Astrocyte (in vitro differentiated cells and primary cell): ENCODE measurements around the gene ARF1. TPM values are rescaled to one million over a fixed set of nuclear protein-coding genes. Genes with fewer than 3 reads are reported as not detected.

Experiments used
- DNase-seq: peaks from one replicate; pipeline ENCODE4 v3.0.0-alpha.2; 2010; ENCODE audit warnings: low read depth
- FAIRE-seq: peaks from 2 replicates; lab custom pipeline; 2011; peaks lifted over from hg19 to GRCh38; lab: Jason Lieb, UNC
- H2AFZ ChIP-seq: 2 replicates; pipeline ENCODE4 v1.6.0; 2012; ENCODE audit warnings: low read depth, low read length, inconsistent platforms
- H3K27ac ChIP-seq: 2 replicates; pipeline ENCODE4 v1.5.1; 2011; ENCODE audit warnings: low read depth, low read length, inconsistent platforms
- H3K27me3 ChIP-seq: 2 replicates; pipeline ENCODE4 v1.6.0; 2011; ENCODE audit warnings: low read length, inconsistent platforms; ENCODE audit not compliant: insufficient read depth
- H3K36me3 ChIP-seq: 2 replicates; pipeline ENCODE4 v1.5.1; 2011; ENCODE audit warnings: low read length, inconsistent platforms; ENCODE audit not compliant: insufficient read depth
- H3K4me1 ChIP-seq: 2 replicates; pipeline ENCODE4 v1.5.1; 2011; ENCODE audit warnings: low read length, inconsistent platforms; ENCODE audit not compliant: insufficient read depth
- H3K4me2 ChIP-seq: 2 replicates; pipeline ENCODE4 v1.6.0; 2012; ENCODE audit warnings: low read length, inconsistent platforms
- H3K4me3 ChIP-seq: 2 replicates; pipeline ENCODE4 v1.5.1; 2011; ENCODE audit warnings: low read depth, mild to moderate bottlenecking, low read length, inconsistent platforms; ENCODE audit not compliant: insufficient read depth
- H3K79me2 ChIP-seq: 2 replicates; pipeline ENCODE4 v1.6.0; 2012; ENCODE audit warnings: mild to moderate bottlenecking, low read length, inconsistent platforms; ENCODE audit not compliant: insufficient read depth
- H3K9ac ChIP-seq: 2 replicates; pipeline ENCODE4 v1.6.0; 2012; ENCODE audit warnings: mild to moderate bottlenecking, low read length, inconsistent platforms
- H3K9me3 ChIP-seq: 2 replicates; pipeline ENCODE4 v1.5.1; 2012; ENCODE audit warnings: low read depth, mild to moderate bottlenecking, low read length, inconsistent platforms; ENCODE audit not compliant: insufficient read depth
- H4K20me1 ChIP-seq: 2 replicates; pipeline ENCODE4 v1.6.0; 2012; ENCODE audit warnings: low read length, inconsistent platforms; ENCODE audit not compliant: insufficient read depth
- H3K27ac Mint-ChIP-seq: one replicate; pipeline ENCODE4 v1.8.0; 2021; ENCODE audit warnings: mild to moderate bottlenecking, mixed read lengths; ENCODE audit not compliant: unreplicated experiment
- H3K27me3 Mint-ChIP-seq: one replicate; pipeline ENCODE4 v1.8.0; 2021; ENCODE audit warnings: low read depth, mixed read lengths; ENCODE audit not compliant: unreplicated experiment
- H3K36me3 Mint-ChIP-seq: one replicate; pipeline ENCODE4 v1.8.0; 2021; ENCODE audit warnings: low read depth, mixed read lengths; ENCODE audit not compliant: unreplicated experiment
- H3K4me1 Mint-ChIP-seq: one replicate; pipeline ENCODE4 v1.8.0; 2021; ENCODE audit warnings: low read depth, mixed read lengths; ENCODE audit not compliant: unreplicated experiment
- H3K4me3 Mint-ChIP-seq: one replicate; pipeline ENCODE4 v1.8.0; 2021; ENCODE audit warnings: mild to moderate bottlenecking, moderate library complexity, mixed read lengths; ENCODE audit not compliant: unreplicated experiment
- H3K9me3 Mint-ChIP-seq: one replicate; pipeline ENCODE4 v1.8.0; 2021; ENCODE audit warnings: mild to moderate bottlenecking, mixed read lengths; ENCODE audit not compliant: unreplicated experiment
- EZH2 ChIP-seq: IDR thresholded peaks from 2 replicates; pipeline ENCODE4 v1.6.1; 2012; ENCODE audit warnings: mild to moderate bottlenecking, low read length, inconsistent platforms; ENCODE audit not compliant: insufficient read depth
- total RNA-seq: library from RNA; stranded (reverse); gene quantifications from 2 replicates; pipeline ENCODE4 v1.2.1, GENCODE V29; 2021
- TF ChIP-seq, protein P1 (sequence below): IDR thresholded peaks from 2 replicates; pipeline ENCODE4 v1.5.1; 2011; ENCODE audit warnings: low read depth, mild to moderate bottlenecking, inconsistent platforms, low read length, moderate library complexity; ENCODE audit not compliant: insufficient read depth

The ARF1 gene
- total RNA-seq, 1 donor from 2014 or later = 431 TPM

DNA sequence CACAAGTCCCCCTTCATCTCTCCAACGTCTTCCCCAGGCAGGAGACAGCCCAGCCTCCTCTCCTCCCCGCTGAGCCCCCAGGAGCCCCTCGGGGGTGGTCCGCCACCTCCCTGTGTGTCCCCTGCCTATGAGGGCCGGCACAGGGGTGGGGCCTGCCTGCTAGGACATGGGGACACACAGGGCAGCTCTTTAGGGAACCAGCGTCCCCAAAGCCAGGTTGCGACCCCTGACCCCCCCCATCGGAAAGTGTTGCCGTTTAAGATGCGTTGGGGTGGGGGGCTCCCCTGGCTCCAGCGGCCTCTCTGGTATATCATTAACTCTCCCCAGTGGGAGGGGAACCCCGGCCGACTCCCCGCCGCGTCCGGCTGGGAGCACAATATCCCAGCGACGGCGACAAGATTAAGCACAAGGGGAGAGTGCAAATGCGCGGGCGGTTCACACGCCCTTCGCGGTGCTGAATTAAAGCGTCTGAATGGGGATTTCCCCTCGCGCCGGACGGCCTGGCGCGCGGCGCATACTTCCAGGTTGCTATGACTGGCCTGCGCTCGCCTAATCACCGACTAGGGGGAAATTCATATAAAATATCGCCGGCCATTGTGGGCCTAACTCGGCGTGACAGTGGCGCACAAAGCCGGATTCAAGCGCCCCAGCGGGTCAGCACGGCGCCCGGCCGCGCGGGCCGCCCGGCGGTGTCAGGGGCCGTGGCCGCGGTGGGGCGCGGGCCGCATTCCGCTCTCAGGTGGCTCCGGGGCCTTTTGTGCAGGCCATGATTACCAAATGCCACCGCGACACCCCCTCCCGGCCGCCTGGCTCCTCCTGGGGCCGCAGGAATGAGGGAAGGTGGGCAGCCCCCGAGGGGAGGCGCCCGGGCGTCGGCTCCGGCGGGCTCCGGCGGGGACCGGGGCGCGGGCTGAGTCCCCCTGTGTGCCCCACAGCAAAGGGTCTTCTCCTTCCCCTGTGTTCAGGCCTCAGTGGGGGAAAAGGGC, 44.8 kb upstream of the ARF1 start:
- Histone ChIP-seq H3K9ac (no peak overlapping the region), H3K4me3 (peak overlapping the region; percentile 23), H3K79me2 (no peaks in the 10 kb centered on the region), H4K20me1 (no peaks in the 10 kb centered on the region), H3K27me3 (peaks cover 15% of the 10 kb centered on the region), H2AFZ (peak overlapping the region; percentile 34), H3K9me3 (peaks cover 4% of the 10 kb centered on the region), H3K4me2 (peak overlapping the region; percentile 64), H3K4me1 (no peaks in the 10 kb centered on the region), H3K36me3 (no peaks in the 10 kb centered on the region), H3K27ac (no peak overlapping the region)
- TF ChIP-seq, protein P1, sequence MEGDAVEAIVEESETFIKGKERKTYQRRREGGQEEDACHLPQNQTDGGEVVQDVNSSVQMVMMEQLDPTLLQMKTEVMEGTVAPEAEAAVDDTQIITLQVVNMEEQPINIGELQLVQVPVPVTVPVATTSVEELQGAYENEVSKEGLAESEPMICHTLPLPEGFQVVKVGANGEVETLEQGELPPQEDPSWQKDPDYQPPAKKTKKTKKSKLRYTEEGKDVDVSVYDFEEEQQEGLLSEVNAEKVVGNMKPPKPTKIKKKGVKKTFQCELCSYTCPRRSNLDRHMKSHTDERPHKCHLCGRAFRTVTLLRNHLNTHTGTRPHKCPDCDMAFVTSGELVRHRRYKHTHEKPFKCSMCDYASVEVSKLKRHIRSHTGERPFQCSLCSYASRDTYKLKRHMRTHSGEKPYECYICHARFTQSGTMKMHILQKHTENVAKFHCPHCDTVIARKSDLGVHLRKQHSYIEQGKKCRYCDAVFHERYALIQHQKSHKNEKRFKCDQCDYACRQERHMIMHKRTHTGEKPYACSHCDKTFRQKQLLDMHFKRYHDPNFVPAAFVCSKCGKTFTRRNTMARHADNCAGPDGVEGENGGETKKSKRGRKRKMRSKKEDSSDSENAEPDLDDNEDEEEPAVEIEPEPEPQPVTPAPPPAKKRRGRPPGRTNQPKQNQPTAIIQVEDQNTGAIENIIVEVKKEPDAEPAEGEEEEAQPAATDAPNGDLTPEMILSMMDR = no peak
- peak; percentile 80 for TF ChIP-seq EZH2
- no peaks in the 10 kb centered on the region for H3K4me1 Mint-ChIP-seq
- peaks cover 51% of the 10 kb centered on the region for H3K27me3 Mint-ChIP-seq
- no peak for DNase-seq
- no peak for FAIRE-seq
- peaks cover 4% of the 10 kb centered on the region for H3K9me3 Mint-ChIP-seq
- H3K4me3 Mint-ChIP-seq = no peak overlapping the region
- no peaks in the 10 kb centered on the region for H3K36me3 Mint-ChIP-seq
- H3K27ac Mint-ChIP-seq = no peak overlapping the region

DNA sequence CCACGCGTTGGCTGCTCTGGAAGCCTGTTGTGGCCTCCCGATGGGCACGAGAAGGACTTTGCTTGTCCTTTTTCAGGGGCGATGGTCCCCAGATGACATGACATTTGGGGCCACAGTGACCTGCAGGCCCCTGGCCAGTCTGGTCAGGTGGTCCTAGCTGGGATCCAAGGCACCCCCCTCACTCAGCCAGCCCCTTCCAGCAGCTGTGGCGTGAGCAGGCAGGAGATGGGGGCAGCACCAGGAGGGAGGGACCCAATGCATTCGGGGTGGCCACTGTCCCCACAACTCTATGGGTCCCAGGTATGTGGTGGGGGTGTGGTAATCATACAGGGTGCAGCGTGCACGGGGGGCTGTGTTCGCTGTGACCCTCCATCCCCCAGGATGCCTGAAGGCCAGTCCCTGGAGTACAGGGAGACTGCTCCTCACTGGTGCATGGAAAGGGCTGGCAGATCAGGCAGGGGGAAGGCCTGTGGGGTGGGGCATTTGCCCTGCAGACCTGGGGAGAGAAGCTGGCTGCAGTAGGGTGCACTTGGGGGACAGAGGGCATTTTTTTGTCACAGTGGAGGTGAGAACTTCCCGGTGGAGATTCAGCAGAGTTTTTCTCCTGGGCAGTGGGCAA, 44.0 kb upstream of the ARF1 start:
- H3K79me2 ChIP-seq = no peaks in the 10 kb centered on the region
- no peak overlapping the region for H3K27ac ChIP-seq
- no peaks in the 10 kb centered on the region for H3K36me3 Mint-ChIP-seq
- H3K9me3 Mint-ChIP-seq = peaks cover under 1% of the 10 kb centered on the region
- no peaks in the 10 kb centered on the region for H3K36me3 ChIP-seq
- no peak overlapping the region for H3K9ac ChIP-seq
- no peak overlapping the region for H2AFZ ChIP-seq
- H3K4me3 Mint-ChIP-seq = no peak overlapping the region
- H3K9me3 ChIP-seq = peaks cover 2% of the 10 kb centered on the region
- FAIRE-seq (no peak), DNase-seq (no peak)
- peak; percentile 14 for TF ChIP-seq EZH2
- TF ChIP-seq, protein P1 = no peak
- no peak overlapping the region for H3K4me3 ChIP-seq
- no peaks in the 10 kb centered on the region for H3K4me1 Mint-ChIP-seq
- H3K4me2 ChIP-seq = no peak overlapping the region
- no peaks in the 10 kb centered on the region for H3K4me1 ChIP-seq
- peaks cover 47% of the 10 kb centered on the region for H3K27me3 Mint-ChIP-seq
- no peaks in the 10 kb centered on the region for H4K20me1 ChIP-seq
- H3K27ac Mint-ChIP-seq = peak overlapping the region; percentile 5
- peaks cover 15% of the 10 kb centered on the region for H3K27me3 ChIP-seq
